Measurements from ENCODE around the gene SIGLEC12.
"Not testable (repeated sequence)": the region's sequence is repeated elsewhere in the genome, so short reads cannot be mapped to it uniquely, and the experiment has no call there.

Gene SIGLEC12

DNA sequence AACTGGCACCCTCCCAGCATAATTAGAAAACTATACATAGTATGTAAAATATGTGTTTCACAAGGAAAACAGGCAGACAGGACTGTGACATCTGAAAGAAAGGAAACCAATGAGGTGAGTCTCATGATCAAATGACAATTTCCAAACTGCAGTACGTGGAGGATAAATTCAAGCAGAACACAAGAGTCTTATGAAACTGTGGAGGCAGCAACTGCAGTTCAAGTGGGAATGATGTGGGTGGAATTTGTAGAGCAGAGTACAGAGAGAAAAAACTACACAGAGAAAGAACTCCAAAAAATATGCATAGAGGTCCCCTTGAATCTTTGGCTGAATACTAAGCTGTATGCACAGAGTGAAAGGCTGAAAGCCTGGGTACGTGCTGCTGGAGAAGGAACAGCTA lies 20.2 kb upstream of the SIGLEC12 start:
- no peak for DNase-seq (ENCODE audit: low read depth)

- DNase-seq (ENCODE audit: low read depth): no peak
Measured at GRCh38 chr19:51521357-51521756, 19.8 kb upstream of the SIGLEC12 start.

DNA sequence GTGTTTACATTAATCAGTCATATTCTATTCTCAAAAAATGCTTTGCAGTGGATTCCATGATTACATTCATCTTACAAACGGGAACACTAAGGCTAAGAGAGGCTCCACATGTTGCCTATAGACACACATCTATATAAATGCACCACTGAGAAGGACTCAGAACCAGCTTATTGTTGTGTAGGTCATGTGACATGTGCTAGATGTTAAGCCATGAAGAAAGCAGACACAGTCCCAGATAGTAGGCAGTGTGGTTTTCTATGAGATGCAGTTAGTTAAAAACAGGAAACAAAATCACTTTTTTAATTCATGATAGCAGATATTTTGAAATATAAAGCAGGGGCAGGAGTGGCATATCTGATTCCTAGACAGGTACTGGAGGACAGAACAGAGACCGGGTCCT lies 19.1 kb upstream of the SIGLEC12 start:
- DNase-seq (ENCODE audit: low read depth): no peak

- DNase-seq (ENCODE audit: low read depth): no peak
Measured at GRCh38 chr19:51514866-51515481, 13.4 kb upstream of the SIGLEC12 start.

- no peak for DNase-seq (ENCODE audit: low read depth)
Measured at GRCh38 chr19:51513968-51514367, 12.4 kb upstream of the SIGLEC12 start.

- DNase-seq (ENCODE audit: low read depth): no peak
Measured at GRCh38 chr19:51511353-51511752, 9.8 kb upstream of the SIGLEC12 start.

GRCh38 chr19:51509823-51510660 lies 8.4 kb upstream of the SIGLEC12 start:
- no peak for DNase-seq (ENCODE audit: low read depth)

DNA sequence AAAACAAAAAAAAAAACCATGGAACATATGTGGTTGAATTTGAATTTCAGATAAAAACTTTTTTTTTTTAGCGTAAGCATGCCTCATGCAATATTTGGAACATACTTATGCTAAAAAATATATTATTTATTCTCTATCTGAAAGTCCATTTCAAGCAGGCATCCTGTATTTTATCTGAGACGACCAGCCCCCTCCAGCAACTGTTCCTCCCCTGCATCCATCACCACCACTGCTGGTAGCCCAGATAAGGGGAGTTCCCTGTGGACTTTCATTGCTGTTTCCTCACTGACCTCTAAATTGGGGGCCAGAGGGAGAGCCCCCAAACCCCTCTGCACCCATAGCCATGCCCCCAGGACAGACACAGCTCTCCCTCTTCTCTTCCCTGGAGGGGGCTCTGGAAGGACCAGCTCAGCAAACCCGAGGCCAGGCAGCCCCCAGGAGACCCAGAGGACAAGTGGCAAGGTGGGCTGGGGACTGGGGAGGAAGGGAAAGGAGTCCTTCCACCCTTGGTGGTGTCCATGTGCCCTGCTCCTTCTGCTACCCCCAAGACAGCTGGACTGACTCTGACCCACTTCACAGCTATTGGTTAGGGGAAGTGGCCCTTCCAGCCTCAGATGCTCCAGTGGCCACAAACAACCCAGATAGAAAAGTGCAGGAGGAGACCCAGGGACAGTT lies 6.6 kb upstream of the SIGLEC12 start:
- no peak for DNase-seq (ENCODE audit: low read depth)

DNA sequence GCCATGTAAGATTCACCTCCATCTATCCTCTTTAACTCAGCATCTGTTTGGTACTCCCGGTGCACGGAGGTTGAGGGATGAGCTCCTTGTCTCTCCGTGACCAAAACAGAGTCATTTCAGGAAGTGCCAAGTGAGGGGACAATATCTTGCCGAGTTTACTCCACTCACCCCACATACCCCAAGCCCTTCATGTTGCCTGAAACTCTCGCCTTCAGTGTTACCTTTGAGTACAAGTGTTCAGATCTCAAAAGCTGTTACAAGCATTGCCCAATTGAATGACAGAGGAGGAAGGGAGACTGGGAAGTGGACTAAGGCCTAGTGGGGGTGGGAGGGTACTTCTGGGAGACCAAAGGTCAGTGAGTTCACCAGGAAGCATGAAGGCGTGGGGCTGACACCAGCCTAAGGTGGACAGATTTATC lies 6.0 kb upstream of the SIGLEC12 start:
- DNase-seq (ENCODE audit: low read depth): no peak

DNA sequence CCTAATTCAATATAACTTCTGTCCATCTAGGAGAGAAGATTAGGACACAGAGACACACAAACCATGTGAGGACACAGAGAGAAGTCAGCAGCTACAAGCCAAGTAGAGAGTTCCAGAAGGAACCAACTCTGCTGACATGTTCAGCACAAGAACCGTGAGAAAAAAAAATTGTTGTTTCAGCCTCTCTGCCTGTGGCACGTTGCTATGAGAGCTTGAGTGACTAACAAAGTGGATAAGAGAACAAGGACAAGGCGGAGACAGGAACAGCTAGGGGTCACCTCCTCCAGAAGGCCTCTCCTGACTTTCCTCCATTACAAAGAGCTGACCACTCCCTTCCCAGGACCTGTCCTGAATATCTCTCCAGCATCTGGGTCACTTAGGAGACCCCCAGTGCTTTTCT lies 5.6 kb upstream of the SIGLEC12 start:
- no peak for DNase-seq (ENCODE audit: low read depth)

- DNase-seq (ENCODE audit: low read depth): no peak
Measured at GRCh38 chr19:51505904-51506303, 4.3 kb upstream of the SIGLEC12 start.

DNA sequence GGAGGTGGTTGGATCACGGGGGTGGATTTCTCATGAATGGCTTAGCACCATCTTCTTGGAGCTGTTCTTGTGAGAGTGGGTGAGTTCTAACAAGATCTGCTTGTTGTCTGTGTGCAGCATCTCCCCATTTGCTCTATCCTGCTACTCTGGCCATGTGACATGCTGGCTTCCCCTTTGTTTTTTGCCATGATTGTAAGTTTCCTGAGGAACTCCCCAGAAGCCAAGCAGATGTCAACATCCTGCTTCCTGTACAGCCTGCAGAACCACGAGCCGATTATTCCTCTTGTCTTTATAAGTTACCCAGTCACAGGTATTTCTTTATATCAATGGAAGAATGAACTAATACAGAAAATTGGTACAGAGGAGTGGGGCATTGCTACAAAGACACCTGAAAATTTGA lies 2.3 kb upstream of the SIGLEC12 start:
- DNase-seq (ENCODE audit: low read depth): no peak

- no peak for DNase-seq (ENCODE audit: low read depth)
Measured at GRCh38 chr19:51503286-51503817, 1.8 kb upstream of the SIGLEC12 start.

- DNase-seq (ENCODE audit: low read depth): not testable (repeated sequence)
Measured at GRCh38 chr19:51500931-51501330, 669 bp downstream of the SIGLEC12 start.

- DNase-seq (ENCODE audit: low read depth): no peak
Measured at GRCh38 chr19:51497666-51498065, 3.9 kb downstream of the SIGLEC12 start.

DNA sequence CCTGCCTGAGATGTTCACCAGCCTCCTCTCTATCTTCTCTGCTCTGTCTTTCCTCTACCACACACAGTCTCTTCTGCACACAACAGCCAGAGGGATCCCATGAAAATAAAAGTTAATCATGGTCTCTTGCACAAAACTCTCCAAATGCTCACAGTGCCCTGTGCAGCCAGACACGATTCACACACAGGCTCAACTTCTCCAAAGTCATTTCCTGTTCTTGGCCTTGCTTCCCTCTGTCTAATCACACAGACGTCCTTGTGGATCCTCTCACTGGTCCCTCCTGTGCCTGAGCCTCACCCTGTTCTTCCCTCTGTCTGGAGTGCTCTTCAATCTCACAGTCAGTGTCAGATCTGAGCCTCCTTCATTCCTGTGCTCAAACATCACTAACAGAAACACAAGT lies 7.8 kb downstream of the SIGLEC12 start:
- DNase-seq (ENCODE audit: low read depth): no peak

DNA sequence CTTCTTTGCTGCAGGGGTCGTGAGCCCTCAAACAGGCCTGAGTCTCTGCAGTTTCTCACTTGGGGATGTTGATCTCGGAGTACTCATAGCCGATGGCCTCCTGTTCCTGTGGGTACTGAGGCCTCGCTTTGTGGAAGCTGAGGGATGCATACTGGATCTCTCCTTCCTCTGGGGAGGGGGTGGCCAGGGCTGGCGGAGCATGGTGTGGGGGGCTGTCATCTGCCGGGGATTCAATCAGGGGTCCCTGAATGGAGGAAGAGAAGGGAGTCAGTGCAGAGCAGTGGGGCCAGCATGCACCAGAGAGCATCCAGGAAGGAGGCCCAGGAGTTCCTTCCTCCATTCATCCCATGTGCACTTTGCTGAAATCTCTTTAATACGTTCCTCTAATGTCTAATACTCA lies 10.0 kb downstream of the SIGLEC12 start:
- DNase-seq (ENCODE audit: low read depth): no peak

DNA sequence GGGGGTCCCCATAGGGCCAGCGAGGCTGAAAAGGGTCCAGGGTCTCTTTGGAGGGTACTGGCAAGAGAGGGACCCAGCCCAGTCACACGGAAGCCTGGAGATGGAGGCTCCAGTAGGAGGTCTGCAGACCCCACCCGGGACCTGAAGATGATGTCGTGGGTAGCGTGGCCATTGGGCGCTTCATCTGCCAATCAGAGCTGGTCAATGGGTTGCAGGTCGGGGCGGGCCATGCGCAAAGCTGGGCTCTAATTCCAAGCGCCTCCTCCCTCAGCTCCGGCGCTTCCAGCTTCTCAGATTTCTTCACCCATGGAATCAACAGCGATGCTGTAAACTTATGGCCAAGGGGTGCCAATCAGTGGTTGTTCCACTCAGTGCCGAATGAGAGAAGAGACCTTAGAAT lies 10.9 kb downstream of the SIGLEC12 start:
- DNase-seq (ENCODE audit: low read depth): no peak

- DNase-seq (ENCODE audit: low read depth): no peak
Measured at GRCh38 chr19:51489113-51489512, 12.5 kb downstream of the SIGLEC12 start.

DNA sequence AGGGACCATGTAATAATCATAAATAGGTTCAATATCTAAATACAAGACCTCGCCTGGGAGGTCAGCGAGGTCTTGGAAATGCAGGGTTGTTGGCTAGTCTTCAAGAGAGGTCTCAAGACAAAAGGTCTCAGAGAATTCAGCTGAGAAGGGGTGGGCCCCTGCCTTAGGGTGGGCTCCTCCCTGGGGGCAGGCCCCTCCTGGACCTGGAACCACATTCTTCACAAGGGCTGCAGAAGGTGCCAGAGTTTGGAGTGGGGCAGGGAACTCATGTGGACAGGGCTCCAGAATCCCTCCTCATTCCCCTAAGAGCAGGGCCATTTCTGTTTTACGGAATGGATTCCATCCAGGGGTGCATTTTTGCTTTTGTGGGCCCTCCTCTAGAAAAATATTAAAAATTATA lies 13.1 kb downstream of the SIGLEC12 start:
- DNase-seq (ENCODE audit: low read depth): no peak

DNA sequence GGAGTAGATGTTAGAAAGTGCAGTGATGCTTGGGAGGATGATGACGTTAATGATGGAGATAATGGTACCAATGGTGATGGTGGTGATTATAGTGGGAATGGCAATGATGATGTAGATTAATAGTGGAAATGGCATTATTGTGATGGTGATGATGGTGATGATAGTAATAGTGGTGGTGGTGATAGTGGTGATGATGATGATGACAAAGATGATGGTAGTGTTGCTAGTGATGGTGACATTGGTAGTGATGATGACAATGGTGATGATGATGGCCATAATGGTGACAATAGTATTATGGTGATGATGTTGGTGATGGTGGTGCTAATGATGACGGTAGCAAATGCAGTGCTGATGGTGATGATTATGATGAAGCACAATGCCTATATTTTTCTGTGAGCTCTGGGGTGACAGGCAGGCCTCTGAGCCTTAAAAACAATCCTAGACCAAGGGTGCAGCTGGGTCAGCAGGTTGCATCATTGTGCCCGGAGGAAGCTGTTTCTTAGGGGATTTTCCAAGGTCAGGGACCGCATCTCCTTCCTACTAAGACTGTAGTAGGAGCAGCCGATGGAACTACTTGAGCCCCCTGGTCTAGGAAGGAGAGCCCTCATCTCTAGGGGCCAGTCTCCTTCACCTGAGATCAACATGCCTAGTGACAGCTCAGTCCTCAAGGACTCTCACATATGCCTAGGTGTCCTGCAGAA lies 15.5 kb downstream of the SIGLEC12 start:
- DNase-seq (ENCODE audit: low read depth): no peak

DNA sequence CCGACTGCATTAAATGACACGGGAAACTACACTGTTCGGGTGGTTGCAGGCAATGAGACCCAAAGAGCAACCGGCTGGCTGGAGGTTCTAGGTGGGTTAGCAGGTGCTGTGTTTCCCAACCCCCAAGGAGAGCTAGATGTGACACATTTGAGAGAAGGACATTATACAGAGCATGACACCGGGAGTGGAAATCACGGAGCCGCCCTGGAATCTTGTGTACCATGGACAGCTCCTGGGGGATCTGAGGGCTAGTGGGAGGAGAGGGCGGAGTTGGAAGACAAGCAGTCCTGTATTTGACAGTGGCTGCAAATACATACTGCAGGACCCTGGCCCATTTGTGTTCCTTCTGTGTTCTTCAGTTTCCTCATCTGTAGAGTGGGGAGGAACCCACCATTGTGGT lies 21.0 kb downstream of the SIGLEC12 start:
- DNase-seq (ENCODE audit: low read depth): no peak

Data from activated T-cell treated with anti-CD3 and anti-CD28 coated beads for 48 hours (primary cell).